ENCODE data around the gene ANKDD1A.

ANKDD1A gene

DNA sequence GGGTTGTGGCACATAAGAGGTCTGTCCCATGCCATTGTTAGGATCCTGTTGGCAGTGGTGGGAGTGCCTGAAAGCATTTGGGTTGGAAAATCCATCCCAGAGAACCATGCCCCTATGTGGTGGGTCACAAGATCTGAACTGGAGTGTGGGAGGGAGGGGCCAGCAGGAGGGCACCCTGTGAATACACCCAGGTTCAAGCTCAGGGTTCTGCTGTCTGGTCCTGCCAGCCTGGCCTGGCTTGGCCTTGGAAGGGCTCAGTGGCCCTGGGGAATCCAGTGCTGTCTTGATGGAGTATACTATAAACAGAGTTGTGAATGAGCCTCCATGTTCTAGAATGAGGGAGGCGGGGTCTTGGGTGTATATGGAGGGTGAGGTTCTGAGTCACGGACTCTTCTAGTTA, 11.8 kb downstream of the ANKDD1A start:
- no peak for DNase-seq (ENCODE audit: low read depth)

- no peak for DNase-seq (ENCODE audit: low read depth)
These were observed 13.9 kb downstream of the ANKDD1A start for GRCh38 chr15:64925335-64926330.

GRCh38 chr15:64926661-64927060, 15.0 kb downstream of the ANKDD1A start:
- DNase-seq (ENCODE audit: low read depth), result no peak

DNA sequence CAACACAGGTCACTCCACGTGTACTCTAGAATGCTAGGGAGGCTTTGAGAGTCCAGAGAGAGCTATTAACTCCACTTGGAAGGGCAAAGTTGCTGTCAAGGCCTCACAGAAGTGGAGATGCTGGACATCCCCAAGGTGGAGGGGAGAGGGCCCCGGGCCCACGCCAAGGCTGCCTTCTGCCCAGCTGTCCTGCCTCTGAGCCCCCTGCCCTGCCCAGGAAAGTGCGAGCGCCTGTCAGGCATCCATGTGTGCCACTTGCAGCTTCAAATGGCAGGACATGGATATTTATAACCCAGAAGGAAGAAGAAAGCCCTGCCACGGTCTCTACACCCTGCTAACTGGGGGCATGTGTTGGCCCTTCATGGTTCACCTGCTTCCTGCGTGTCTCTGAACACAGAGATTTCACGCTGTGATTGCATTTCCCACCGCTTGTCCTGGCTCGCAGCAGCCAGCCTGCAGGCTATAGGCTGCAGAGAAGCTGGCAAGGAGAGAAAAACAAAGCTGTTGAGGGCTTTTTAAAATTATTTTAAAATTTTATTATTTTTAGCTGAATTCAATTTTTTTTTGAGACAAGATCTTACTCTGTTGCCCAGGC, 17.0 kb downstream of the ANKDD1A start:
- no peak for DNase-seq (ENCODE audit: low read depth)

GRCh38 chr15:64930019-64930652, 18.4 kb downstream of the ANKDD1A start:
- DNase-seq (ENCODE audit: low read depth), result no peak

DNA sequence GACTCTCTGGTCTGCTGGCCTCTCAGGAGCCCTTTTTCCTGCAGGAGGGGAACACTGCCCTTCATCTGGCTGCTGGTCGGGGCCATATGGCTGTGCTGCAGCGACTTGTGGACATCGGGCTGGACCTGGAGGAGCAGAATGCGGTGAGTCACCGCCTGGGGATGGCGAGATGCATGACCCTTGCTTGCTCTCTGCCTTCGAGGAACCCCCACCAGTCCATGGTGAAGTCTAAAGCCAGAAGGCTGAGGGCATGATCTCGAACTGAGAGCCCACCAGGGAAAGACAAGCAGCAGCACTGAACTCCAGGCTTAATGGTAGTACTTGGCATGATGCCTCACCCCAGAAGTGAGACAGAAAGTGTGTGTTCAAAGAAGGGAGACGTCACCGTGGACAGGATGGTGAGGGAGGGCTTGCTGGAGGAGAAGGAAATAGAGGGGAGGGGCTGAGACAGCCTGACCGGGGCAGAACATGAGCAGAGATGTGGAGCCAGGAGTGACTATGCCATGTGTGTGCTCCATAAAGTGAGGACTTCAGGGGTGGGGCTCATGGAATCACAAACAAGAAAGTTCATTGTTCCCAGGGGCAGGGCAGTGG, 19.2 kb downstream of the ANKDD1A start:
- DNase-seq (ENCODE audit: low read depth), result no peak

DNA sequence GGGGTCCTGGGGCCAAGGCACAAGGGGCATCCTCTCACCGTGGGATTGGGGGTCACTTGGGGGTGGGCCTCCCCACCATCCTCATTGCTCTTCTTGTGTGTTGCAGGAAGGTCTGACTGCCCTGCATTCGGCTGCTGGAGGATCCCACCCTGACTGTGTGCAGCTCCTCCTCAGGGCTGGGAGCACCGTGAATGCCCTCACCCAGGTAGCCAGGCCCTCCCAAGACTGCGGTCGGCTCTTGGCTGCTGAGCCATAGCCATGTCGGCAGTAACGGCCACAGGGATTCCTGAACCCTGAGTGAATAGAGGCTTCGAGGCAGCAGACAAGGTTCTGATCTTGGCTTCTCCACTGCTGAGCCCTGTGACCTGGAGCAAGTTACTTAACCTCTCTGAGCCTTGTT, 19.7 kb downstream of the ANKDD1A start:
- DNase-seq (ENCODE audit: low read depth), result no peak

GRCh38 chr15:64934023-64934422, 22.3 kb downstream of the ANKDD1A start:
- DNase-seq (ENCODE audit: low read depth), result no peak

GRCh38 chr15:64938192-64938591, 26.5 kb downstream of the ANKDD1A start:
- DNase-seq (ENCODE audit: low read depth), result no peak

DNA sequence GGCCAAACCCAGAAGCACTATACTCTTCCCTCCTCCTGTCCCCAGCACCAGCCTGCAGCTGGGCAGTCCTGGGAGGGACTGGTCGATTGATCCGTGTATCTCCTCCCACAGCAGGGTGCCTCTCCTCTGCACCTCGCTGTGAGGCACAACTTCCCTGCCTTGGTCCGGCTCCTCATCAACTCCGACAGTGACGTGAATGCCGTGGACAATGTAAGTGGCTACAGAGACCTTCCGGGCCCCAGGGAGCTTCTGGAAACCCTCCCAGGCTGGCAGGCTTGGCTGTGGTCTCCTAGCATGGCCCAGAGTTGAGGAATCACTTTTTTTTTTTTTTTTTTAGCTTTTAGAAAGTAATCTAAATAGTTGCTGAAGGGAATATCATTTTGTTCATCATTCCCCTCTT, 30.7 kb downstream of the ANKDD1A start:
- DNase-seq (ENCODE audit: low read depth), result no peak

DNA sequence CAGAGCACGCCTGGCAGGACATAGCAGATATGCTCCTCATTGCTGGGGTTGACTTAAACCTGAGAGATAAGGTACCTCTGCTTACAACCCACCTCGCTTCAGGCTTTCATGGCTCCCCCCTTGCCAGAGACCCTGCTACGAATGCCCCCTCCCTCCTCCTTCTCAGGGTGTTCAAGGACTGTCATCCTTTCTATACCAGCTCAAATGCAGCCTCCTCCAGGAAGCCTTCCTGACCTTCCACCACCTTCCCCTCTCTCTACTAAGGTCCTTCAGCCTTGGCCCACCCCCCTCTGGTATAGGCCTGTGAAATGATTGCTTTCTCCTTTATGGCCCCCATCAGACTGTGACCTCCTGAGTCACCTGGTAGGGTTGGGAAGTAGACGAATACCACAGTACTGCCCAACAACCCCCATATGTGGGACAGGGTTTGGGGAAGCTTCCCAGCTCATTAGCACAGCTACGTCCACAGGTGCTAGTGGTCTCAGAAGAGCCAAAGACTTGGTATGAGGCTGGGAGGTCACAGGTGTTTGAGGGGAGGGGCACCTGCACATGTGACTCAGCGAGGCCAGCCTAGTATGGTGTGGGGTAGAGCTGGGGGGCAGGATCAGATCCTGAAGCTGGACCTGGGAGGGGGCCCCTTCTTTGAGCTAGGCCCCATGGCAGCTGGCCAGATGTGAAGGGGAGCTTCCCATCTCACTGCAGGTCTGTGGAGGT, 32.0 kb downstream of the ANKDD1A start:
- no peak for DNase-seq (ENCODE audit: low read depth)

GRCh38 chr15:64944961-64945360, 33.3 kb downstream of the ANKDD1A start:
- no peak for DNase-seq (ENCODE audit: low read depth)

DNA sequence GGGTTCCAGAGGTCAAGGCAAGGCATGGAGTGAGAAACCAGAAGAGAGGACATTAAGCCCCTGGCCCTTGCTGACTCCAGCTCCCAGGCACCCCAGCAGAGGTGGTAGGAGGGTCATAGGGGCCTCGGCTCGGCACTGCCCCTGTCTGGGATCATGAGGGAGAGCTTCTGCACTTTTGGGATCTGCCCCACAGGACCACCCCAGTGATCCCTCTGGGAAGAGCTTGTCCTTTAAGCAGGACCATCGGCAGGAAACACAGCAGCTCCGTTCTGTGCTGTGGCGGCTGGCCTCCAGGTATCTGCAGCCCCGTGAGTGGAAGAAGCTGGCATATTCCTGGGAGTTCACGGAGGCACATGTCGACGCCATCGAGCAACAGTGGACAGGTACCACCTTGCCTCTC, 35.5 kb downstream of the ANKDD1A start:
- no peak for DNase-seq (ENCODE audit: low read depth)

DNA sequence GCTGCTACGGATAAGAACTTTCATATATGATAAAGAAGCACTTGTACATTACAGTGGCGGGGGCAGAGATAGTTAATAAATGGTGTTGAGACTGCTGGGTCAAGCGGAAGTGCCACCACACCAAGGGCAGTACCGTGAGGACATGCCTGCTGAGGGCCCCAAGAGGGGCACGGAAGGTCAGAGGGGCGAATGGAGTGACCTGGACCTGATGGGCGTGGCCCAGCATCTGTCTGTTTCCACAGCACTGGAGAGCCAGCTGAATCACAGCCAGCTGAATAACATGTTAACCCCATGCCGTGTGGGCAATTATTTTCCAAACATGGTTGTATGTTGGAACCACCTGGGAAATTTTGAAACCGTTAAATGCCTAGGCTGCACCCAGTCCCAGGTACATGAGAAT, 37.2 kb downstream of the ANKDD1A start:
- DNase-seq (ENCODE audit: low read depth), result no peak

DNA sequence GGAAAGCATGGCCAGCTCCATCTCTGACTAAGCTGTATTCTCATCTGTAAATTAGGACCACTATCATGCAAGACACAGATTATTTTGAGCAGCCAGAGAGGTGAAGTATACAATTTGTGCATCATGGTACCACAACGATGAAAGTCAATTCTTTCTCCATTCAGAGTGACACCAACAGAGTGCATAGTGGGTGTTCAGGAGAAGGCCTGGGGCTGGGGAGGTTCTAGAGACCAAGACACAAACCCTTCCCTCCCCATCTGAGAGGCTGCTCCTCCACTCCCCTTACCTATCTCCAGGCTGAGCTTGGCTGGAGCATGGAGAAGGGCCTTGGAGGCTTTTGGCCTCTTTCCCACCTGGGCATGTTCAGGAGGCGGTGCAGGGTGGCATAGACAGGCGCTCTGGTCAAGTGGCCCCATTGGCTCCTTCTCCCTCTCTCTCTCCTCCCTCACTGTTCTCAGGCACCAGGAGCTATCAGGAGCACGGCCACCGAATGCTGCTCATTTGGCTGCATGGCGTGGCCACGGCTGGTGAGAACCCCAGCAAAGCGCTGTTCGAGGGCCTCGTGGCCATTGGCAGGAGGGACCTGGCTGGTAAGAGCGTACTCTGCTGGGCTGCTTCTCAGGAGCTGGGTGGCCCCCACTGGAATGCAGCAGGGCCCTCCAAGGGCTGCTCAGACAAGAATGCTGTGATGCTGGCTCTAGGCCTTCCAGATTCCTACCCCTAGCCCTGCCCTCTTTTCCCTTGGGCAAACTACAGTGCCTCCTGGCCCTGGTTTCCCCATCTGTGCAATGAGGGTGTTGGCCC, 37.9 kb downstream of the ANKDD1A start:
- DNase-seq (ENCODE audit: low read depth), result no peak

DNA sequence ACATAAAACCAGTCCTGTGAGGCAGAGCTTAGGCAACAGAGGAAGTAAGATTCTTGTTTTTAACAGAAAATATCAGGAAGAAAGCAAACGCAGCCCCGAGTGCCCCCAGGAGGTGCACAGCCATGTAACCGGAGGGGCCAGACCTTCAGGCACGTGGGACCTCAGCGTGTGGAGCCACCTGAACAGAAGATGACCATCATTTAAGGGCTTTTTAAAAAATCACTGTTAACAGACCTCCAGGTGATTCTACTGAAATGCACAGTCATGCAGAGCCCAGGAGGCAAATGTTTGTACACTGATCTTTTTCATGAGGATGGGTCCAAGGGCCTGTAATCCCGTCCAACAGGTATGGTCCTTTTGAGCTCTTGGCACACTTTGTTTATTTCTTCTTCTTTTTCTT, 39.2 kb downstream of the ANKDD1A start:
- no peak for DNase-seq (ENCODE audit: low read depth)

DNA sequence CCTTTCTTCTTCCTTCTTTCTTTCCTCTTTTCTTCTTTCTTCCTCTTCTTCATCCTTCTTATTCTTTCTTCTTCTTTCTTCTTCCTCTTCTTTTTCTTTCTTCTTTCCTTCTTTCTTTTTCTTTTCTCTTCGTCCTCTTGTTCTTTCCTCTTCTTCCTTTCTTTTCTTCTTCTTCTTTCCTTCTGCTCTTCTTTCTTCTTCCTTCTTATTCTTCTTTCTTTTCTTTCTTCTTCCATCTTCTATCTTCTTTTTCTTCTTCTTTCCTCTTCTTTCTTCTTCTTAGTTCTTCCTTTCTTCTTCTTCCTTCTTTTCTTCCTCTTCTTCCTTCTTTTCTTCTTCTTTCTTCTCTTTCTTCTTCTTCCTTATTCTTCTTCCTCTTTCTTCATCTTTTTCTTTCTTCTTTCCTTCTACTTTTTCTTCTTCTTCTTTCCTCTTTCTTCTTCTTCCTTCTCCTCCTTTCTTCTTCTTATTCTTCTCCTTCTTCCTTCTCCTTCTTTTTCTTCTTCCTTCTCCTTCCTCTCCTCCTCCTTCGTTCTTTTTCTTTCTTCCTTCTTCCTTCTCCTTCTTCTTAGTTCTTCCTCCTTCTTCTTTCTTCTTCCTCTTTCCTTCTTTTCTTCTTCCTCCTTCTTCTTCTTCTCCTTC, 40.2 kb downstream of the ANKDD1A start:
- no peak for DNase-seq (ENCODE audit: low read depth)

- DNase-seq (ENCODE audit: low read depth), result no peak
These were observed 42.7 kb downstream of the ANKDD1A start for GRCh38 chr15:64954395-64954794.

GRCh38 chr15:64959128-64959527, 47.4 kb downstream of the ANKDD1A start:
- no peak for DNase-seq (ENCODE audit: low read depth)

GRCh38 chr15:64960153-64960552, 48.5 kb downstream of the ANKDD1A start:
- no peak for DNase-seq (ENCODE audit: low read depth)

DNA sequence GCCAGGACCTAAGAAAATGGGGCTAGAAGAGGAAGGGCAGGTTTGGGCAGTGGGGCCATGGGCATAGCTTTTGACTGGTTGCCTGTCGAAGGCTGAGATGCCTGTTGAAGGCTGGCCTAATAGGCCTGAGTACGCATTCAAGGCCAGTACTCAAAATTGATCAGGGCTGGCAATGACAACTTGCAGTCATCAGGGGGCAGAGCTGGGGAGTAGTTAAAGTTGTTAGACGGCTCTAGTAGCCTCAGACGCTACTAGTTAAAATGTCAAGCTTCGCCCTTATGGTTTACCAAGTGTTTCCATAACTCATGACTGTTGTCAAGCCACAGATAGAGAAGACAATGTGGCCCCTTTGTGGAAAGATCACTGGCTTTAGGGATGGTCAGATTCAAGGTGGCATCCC, 49.3 kb downstream of the ANKDD1A start:
- no peak for DNase-seq (ENCODE audit: low read depth)

All from stimulated activated CD8-positive, alpha-beta memory T cell treated with anti-CD3 and anti-CD28 coated beads, Interleukin-15, amount 100 ng/mL, for 1 hour (primary cell).